Left renal cortex interstitium (tissue), 4 donors: Measurements from ENCODE around the gene SOWAHC. TPM values are rescaled to one million over a fixed set of nuclear protein-coding genes. Genes with fewer than 3 reads are reported as not detected.
A peak's percentile ranks its signal among the peaks of the same experiment; 100 is the strongest.
"Not testable (repeated sequence)": the region's sequence is repeated elsewhere in the genome, so short reads cannot be mapped to it uniquely, and the experiment has no call there.

Source experiments
- DNase-seq, 4 donors: peaks; one replicate each; pipeline ENCODE4 v3.0.0-alpha.2; 2013; ENCODE audit warnings: low read depth in 4 of 4, low spot score in 2 of 4, missing footprints in 1 of 4
- polyA plus RNA-seq, 4 donors: library from polyadenylated mRNA; unstranded; fragments of 120-200 nt; gene quantifications; one replicate each; pipeline ENCODE4 v1.2.1, GENCODE V29; 2013; ENCODE audit not compliant: insufficient read length in 4 of 4

Gene SOWAHC
- 10 to 100 TPM; 16.2 to 19.8 (median 17.4) TPM for polyA plus RNA-seq

- DNase-seq: peak; percentile 90 to 96 (median 96)
Measured at GRCh38 chr2:109613922-109614714, at the start of gene SOWAHC, which contains the start of gene SEPTIN10. Gene SOWAHC (plus strand): TSS chr2:109614364. CDS start chr2:109614490, 126 bp downstream. Gene SEPTIN10 (minus strand): TSS chr2:109613966. CDS start chr2:109613827, 139 bp downstream.

- DNase-seq: no peak
Measured at GRCh38 chr2:109575373-109575772, 38.8 kb upstream of the SOWAHC start.

GRCh38 chr2:109577630-109578029, 36.5 kb upstream of the SOWAHC start:
- not testable (repeated sequence) for DNase-seq

GRCh38 chr2:109582928-109583895, 31.0 kb upstream of the SOWAHC start:
- DNase-seq: no peak

- DNase-seq: no peak
Measured at GRCh38 chr2:109586687-109587086, 27.5 kb upstream of the SOWAHC start.

GRCh38 chr2:109591206-109591605, 23.0 kb upstream of the SOWAHC start:
- no peak for DNase-seq

GRCh38 chr2:109592905-109593304, 21.3 kb upstream of the SOWAHC start:
- DNase-seq: no peak

- no peak for DNase-seq
Measured at GRCh38 chr2:109594246-109594885, 19.8 kb upstream of the SOWAHC start.

- DNase-seq: no peak
Measured at GRCh38 chr2:109595644-109596043, 18.5 kb upstream of the SOWAHC start.

GRCh38 chr2:109597283-109597682, 16.9 kb upstream of the SOWAHC start:
- DNase-seq: no peak

GRCh38 chr2:109601783-109602182, 12.4 kb upstream of the SOWAHC start:
- no peak for DNase-seq

GRCh38 chr2:109602617-109603188, 11.5 kb upstream of the SOWAHC start:
- DNase-seq: no peak

GRCh38 chr2:109604597-109604996, 9.6 kb upstream of the SOWAHC start:
- no peak for DNase-seq

- no peak for DNase-seq
Measured at GRCh38 chr2:109607766-109608165, 6.4 kb upstream of the SOWAHC start.

GRCh38 chr2:109609352-109610024, 4.7 kb upstream of the SOWAHC start:
- DNase-seq: no peak

GRCh38 chr2:109611467-109612095, 2.6 kb upstream of the SOWAHC start:
- DNase-seq: no peak

GRCh38 chr2:109613081-109613921, 863 bp upstream of the SOWAHC start:
- DNase-seq: peak in 3 of 4 donors; percentile 38 to 75 (median 51)
